GM21619 (cell line): ENCODE data around the gene SEC62.
A peak's percentile ranks its signal among the peaks of the same experiment; 100 is the strongest.

ENCODE experiments used
- ATAC-seq: cut with Tn5 transposase; IDR thresholded peaks from one replicate; pipeline ENCODE4 v1.9.1; 2021; ENCODE audit not compliant: unreplicated experiment

Gene SEC62

GRCh38 chr3:169966428-169966950 is at the start of gene SEC62:
Gene SEC62 (plus strand): TSS chr3:169966807. CDS start chr3:169966823, 16 bp downstream.
- ATAC-seq = peak; percentile 90

- no peak for ATAC-seq
Measured at GRCh38 chr3:169923189-169923588, 43.4 kb upstream of the SEC62 start.

- no peak for ATAC-seq
Measured at GRCh38 chr3:169923831-169924230, 42.8 kb upstream of the SEC62 start.

- no peak for ATAC-seq
Measured at GRCh38 chr3:169929830-169930519, 36.6 kb upstream of the SEC62 start.

- ATAC-seq = no peak
Measured at GRCh38 chr3:169930843-169931242, 35.8 kb upstream of the SEC62 start.

- peak; percentile 95 for ATAC-seq
Measured at GRCh38 chr3:169931747-169932520, 34.7 kb upstream of the SEC62 start.

- ATAC-seq = no peak
Measured at GRCh38 chr3:169939320-169939719, 27.3 kb upstream of the SEC62 start.

GRCh38 chr3:169939751-169940150 is 26.9 kb upstream of the SEC62 start:
- ATAC-seq = no peak

GRCh38 chr3:169940470-169941181 is 26.0 kb upstream of the SEC62 start:
- ATAC-seq = peak; percentile 72

- peak; percentile 82 for ATAC-seq
Measured at GRCh38 chr3:169945313-169945712, 21.3 kb upstream of the SEC62 start.

GRCh38 chr3:169946336-169946735 is 20.3 kb upstream of the SEC62 start:
- no peak for ATAC-seq

GRCh38 chr3:169948559-169949448 is 17.8 kb upstream of the SEC62 start:
- ATAC-seq = no peak

GRCh38 chr3:169952045-169952444 is 14.6 kb upstream of the SEC62 start:
- no peak for ATAC-seq

GRCh38 chr3:169953462-169954141 is 13.0 kb upstream of the SEC62 start:
- ATAC-seq = no peak

- peak; percentile 69 for ATAC-seq
Measured at GRCh38 chr3:169954142-169954756, 12.4 kb upstream of the SEC62 start.

GRCh38 chr3:169955406-169955805 is 11.2 kb upstream of the SEC62 start:
- no peak for ATAC-seq

GRCh38 chr3:169964176-169964575 is 2.4 kb upstream of the SEC62 start:
- ATAC-seq = no peak

- peak; percentile 20 for ATAC-seq
Measured at GRCh38 chr3:169965562-169966427, 812 bp upstream of the SEC62 start.
